Inferior parietal cortex (tissue), 1 donor: ENCODE measurements around the gene FYTTD1.

Source experiments
- DNase-seq: peaks from one replicate; pipeline ENCODE4 v3.0.0-alpha.2; 2016; ENCODE audit errors: extremely low spot score

Gene FYTTD1

DNA sequence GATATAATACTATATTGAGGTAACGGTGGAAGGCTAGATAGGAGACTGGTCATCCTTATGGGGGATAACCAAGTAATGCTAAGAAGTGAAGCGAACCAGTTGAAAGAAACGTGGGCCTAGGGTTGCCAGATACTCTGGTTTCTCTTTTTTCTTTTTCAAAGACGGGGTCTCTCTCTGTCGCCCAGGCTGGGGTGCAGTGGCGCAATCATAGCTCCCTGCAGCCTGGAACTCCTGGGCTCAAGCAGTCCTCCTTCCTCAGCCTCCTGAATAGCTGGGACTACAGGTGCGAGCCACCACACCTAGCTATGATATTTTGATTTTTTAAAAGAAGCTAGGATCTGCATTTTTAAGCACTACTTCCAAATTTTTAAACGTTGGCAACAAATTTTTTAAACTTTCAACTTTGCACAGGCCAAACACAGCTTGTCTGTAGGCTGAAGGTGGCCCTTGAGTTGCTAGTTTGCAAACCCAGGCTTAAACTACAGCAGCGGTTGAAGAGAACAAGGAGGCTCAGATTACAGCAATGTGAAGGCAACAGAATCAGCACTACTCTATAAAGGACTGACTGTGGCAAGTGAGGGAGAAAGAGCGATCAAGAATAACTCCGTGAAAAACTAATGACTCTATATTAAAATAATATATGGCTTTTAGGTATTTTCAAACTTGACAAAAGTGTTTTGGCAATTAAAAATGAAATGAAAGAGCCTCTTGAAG is 11.8 kb upstream of the FYTTD1 start:
- DNase-seq, result no peak

DNA sequence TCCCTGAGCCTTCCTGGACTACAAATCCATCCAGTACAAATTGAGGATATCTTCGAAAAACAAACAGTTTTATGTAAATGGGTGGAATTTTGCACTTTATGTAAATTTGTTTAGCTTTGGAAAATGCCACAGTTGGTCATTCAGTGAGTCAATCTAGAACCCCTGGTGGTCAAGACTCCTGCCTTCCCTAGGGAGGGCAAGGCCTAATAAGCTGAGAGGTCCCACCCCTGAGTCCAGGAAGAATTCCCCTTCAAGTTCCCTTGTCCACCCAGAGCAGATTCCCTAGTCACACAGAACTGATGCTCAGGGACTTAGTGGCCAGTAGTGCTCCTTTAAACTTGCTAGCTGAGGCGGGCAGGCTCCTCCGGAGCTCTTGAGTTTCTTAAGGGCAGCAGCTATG is 6.9 kb upstream of the FYTTD1 start:
- no peak for DNase-seq

DNA sequence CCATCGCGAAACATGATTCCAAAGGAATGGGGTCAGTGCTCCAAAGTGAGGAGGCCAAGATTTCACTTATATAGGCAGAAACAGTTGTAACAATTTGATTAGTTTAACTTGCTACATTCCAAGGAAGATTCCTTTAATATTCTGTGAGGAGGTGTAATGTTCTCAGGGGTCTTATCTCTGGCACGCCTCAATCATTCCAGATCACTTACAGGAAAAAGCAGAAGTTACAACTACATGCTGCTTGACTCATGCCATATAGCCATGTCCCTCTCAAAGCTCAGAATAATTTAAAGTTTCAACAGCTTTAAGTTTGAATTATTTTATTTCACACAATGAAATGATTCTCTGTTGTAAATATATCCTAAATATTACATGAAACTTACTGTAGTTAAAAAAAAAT is 3.5 kb upstream of the FYTTD1 start:
- no peak for DNase-seq

GRCh38 chr3:197746801-197747237 is 2.9 kb upstream of the FYTTD1 start:
- no peak for DNase-seq

DNA sequence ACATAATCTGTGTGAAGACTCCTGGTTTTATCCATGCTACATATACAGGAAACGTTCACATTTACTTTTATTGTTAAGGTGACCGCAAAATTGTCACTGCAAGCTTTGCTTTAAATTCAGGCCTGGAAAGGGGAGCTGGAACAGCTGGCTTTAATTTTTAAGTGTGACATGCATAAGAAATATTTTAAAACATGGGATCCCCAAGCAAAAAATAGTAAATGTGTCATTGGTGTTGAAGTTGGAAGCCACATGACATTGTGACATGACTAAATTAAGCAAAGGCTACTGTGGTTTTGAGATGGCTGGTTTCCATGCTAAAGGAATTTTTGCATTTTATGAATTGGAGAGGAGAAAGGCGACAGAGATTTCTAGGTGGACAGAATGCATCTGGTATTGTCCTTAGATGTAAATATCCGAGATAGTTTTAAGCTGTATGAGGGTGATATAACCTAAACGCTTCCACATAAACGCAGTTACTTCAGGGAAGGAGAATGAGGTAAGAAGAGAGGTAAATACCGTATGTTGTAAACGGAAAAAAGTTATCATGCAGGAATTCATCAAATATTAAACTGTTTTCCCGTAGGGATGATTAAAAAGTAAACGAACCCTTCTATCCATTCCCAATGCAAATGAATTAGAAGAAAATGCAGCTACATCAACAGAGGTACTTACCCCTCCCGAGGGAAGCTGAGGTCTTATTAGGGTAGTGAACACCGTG is 927 bp upstream of the FYTTD1 start:
- peak; percentile 62 for DNase-seq

- no peak for DNase-seq
These were observed 425 bp upstream of the FYTTD1 start for GRCh38 chr3:197749315-197749600.

- peak; percentile 63 for DNase-seq
These were observed 731 bp downstream of the FYTTD1 start for GRCh38 chr3:197750396-197750831.

- no peak for DNase-seq
These were observed 1.4 kb downstream of the FYTTD1 start for GRCh38 chr3:197750858-197751737.

GRCh38 chr3:197752107-197752506 is 2.4 kb downstream of the FYTTD1 start:
- DNase-seq, result no peak

DNA sequence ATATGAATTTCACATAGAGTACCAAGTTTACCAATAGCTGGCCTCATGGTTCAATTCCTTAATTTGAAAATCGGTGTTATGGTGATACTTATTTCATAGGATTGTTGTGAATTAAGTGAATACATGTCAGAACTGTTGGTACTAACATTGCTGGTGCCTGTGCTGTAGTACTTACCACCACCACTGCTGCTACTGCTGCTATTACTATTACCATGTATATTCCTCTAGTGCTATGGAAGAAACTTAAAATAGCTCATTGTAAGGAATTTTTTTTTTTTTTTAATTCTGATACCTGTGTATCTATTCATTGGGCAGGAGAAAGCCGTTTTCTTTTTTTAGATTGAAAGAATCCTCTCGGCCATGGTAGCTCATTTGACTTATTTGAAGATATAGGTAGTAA is 3.6 kb downstream of the FYTTD1 start:
- DNase-seq, result no peak

- DNase-seq, result no peak
These were observed 7.0 kb downstream of the FYTTD1 start for GRCh38 chr3:197756704-197757103.

- DNase-seq, result no peak
These were observed 8.8 kb downstream of the FYTTD1 start for GRCh38 chr3:197758512-197758911.

DNA sequence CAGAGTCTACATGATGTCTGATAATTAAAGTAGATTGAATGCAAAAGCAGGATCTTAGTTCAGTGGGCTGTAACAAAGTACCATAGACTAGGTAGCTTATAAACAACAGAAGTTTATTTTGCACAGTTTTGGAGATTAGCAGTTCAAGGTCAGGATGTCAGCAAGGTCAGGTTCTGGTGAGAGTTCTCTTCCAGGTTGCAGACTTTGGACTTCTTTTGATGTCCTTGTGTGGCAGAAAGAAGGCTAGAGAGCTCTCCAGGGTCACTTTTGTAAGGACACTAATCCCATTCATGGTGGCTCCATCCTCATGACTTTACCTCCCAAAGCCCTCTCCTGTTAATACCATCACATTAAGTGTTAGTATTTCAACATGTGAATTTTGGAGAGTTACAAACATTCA is 12.1 kb downstream of the FYTTD1 start:
- DNase-seq, result no peak

DNA sequence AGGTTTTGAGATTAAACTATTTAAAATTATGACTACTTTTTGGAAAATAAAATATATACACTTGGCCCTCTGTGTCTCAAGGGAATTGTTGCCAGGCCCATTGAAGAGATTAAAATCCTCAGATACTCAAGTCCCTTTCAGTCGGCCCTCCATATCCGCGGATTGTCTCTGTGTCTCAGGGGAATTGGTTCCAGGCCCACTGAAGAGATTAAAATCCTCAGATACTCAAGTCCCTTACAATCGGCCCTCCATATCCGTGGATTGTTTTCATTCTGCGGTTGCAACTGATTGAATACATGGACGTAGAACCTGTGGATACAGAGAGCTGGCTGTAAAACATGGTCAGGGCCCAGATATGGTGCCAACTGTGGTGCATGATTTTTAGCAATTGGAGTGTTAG is 25.6 kb downstream of the FYTTD1 start:
- no peak for DNase-seq

- DNase-seq, result no peak
These were observed 32.5 kb downstream of the FYTTD1 start for GRCh38 chr3:197782230-197782629.

GRCh38 chr3:197784019-197784585 is 34.4 kb downstream of the FYTTD1 start:
- DNase-seq, result no peak

- DNase-seq, result no peak
These were observed 37.7 kb downstream of the FYTTD1 start for GRCh38 chr3:197787412-197787811.

DNA sequence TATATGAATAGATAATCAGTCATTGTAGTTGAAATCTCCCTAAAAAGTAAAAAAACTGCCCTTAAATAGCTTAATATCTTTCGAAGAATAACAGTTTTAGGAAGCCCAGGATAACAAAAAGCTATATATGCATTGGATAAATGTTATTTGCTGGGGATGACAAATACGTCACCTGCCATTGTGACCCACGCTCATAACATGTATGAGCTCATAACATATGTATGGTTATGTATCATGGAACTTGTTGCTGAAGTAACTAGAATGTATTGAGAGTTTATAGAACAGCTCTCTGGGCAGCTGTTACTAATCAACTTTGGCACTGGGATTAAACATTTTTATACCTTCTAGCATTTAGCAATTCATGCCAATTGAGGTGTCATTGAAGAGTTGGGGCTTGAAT is 39.6 kb downstream of the FYTTD1 start:
- no peak for DNase-seq

DNA sequence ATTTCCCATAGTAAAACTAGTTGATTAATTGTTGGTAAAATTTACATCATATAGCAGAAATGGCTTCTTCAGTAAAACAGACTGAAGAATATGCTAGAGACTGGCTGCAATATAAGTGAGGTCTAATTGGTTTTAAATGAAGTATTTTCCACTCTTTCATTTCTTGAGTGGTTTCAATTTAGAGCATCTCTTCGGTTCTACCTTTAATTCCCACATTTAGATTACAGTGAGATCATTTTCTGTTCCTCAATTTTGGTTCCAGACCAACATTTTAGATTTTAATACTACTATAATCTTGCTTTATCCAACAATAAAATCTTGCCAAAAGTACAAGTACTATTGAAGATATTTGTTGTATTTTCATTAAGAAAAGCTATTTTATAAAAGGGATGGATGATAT is 40.4 kb downstream of the FYTTD1 start:
- DNase-seq, result no peak

GRCh38 chr3:197791113-197791891 is 41.6 kb downstream of the FYTTD1 start, which contains the start of gene LRCH3:
Gene LRCH3 (plus strand): TSS chr3:197791254. CDS start chr3:197791279, 25 bp downstream.
- DNase-seq, result peak; percentile 82

- DNase-seq, result no peak
These were observed 42.4 kb downstream of the FYTTD1 start for GRCh38 chr3:197791892-197792647.
